Measurements from ENCODE around the gene APIP.
"Not testable (repeated sequence)": the region's sequence is repeated elsewhere in the genome, so short reads cannot be mapped to it uniquely, and the experiment has no call there.

Gene APIP

GRCh38 chr11:34924714-34925113, 8.5 kb upstream of the APIP start:
- no peak for DNase-seq

DNA sequence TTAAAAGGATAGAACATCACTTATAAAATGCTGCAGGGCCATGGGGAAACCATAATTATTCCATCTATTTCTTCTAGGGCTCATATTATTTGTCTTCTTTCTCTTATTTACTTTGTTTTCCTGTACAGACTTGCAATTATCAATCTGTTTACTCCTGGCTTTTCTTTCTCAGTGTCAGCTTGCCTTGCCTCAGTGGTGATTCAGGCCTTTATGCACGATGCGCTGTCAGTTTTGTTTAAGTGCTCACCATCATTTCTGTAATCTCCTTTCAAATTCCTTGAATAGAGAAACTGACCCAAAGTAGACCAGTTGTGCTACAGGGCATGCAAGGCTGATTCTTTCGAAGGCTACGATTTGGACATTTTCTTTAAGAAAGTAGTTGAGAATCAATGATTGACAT, 5.0 kb upstream of the APIP start:
- DNase-seq, result no peak

DNA sequence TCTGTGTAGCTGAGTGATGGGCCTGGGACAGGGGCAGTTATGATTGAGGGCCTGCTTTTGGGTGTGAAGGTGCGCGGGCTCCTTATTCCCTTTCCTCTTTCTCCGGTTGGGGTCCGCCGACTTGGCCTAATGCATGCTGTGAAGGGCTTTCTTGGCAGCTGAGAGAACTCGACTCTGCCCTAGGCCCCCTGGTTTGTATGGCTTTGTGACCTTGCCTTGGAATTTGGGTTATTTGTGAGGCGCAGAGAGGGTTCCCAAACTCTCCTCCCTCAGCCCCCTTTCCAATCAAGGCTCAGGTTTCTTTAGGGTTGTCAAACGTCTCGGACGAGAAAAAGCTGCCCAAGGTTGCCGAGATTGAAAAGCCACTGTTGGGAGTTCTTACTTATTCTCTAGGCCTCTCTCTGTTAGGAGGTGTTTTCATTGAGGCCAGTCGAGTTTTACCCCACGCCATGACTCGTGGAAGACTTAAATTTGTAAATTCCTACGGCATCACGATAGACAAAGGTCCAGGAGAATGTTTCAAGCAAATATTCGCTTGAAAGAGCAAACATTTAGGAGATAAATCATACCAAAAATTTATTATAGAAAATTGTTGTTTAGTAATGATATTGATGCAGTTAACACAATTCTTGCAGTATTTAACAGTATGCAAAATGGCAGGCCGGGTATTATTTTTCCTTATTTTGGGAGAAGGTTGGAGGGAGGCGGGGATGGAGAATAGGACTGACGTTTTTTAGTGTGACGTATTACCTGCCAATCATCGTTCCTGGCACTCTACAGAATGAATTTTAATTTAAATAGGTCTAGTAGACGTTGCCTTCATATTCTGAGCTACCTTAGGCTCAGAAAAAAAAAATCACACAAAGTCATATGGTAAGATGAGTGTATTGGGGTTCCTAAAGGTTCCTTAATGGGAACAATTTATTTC, 928 bp upstream of the APIP start:
- no peak for DNase-seq

- DNase-seq, result peak in 1 of 2 experiments; percentile 57
These were observed 804 bp downstream of the APIP start for GRCh38 chr11:34915136-34916014.

GRCh38 chr11:34913556-34913955, 2.6 kb downstream of the APIP start:
- DNase-seq, result not testable (repeated sequence)

DNA sequence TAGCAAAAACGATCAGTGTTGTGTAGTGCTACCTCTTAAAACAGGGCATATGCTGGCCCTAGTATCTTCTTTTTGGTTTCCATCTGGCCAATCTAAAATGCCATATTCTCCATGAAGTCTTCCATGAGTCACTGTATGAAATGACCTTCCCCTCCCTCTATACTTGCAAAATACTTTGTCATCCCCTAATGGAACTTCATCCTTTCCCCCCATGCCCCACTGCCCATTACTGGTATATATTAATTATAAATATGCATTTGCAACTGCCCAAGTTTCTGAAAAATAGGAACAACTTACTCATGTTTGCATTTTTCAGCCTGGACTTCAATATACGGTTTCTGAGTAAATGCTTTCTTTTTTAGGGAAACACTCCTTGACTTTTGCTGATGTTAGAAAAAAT, 4.5 kb downstream of the APIP start:
- DNase-seq, result no peak

DNA sequence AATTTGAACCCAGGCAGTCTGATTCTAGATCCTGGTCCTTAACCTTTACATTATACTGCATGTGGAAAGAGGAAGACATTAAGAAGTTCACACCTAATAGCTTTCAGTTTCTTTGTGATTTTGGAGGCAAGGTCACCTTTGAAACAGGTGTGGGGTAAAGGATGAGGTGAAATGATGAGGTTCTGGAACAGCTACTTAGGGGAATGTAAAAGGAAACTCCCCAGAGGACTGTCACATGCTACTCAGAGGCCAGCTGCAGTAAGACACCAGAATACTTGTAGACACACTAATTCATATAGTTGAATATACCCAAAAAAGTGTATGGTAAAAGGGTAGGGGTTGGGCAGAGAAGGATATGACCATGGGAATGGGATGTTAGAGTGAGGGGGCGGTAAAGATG, 5.4 kb downstream of the APIP start:
- DNase-seq, result no peak

GRCh38 chr11:34909955-34910354, 6.2 kb downstream of the APIP start:
- DNase-seq, result no peak

DNA sequence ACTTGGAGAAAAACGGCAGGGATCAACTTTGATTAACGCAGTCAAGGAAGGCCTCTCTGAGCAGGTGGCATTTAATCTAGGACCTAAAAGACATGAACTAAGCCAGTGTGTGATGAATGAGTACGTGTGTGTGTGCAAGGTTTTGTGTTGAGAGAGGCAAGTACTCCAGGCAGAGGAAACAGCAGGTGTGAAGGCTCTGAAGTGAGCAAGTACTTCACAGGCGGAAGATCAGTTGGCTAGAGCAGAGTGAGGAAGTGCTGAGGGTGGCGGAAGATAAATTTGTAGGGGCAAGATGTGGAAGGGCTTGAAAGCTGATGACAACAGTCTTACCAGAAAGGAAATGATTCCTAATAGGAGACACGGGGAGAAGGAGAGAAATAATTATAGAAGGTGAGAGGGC, 6.8 kb downstream of the APIP start:
- no peak for DNase-seq

DNA sequence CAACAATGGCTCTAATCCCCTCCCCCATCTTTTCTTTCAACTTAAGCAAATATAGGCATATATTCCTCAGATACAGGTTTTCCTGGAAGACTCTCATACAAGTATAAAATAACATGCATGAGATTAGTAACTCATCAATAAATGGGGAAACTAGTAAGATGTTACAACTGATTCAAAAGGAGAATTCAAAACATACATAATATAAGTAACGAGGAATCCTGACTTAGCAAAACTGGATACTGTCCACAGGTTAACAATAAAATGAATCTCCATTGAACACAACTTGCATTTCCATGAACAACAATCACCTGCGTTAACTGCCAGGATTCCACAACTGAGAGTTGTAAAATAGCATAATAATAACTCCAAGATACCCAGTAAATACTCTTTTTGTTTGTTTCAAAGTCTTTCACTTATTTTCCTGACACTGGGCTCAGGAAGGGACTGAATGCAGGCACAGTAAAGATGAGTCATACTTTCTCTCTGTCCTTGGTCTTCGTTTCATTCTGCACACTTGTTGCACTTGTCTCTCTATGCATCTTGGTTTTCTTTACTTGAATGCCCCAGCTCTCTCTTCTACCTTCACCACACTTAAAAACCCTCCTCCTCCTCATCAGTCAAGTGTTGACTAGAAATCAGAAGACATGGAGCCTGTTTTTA, 8.1 kb downstream of the APIP start:
- no peak for DNase-seq

DNA sequence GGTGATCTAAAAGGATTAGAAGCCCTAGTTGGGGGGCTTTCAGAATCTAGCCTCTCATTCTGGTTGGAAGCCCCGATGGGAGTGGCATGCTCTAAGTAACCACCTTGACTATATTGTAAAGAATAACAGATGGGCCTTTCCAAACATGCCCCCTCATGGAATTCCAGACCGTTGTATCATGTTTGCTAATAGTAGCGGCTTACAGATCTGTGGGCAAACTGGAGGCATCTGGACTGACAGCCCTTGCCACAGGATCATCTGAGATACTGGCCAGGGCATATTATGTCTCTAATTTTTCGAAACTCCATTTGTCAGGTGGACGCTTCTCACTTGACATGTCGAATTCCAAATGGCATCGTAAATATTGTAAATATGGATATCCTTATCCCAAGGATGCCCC, 10.5 kb downstream of the APIP start:
- DNase-seq, result no peak

- no peak for DNase-seq
These were observed 11.7 kb downstream of the APIP start for GRCh38 chr11:34904421-34904955.

DNA sequence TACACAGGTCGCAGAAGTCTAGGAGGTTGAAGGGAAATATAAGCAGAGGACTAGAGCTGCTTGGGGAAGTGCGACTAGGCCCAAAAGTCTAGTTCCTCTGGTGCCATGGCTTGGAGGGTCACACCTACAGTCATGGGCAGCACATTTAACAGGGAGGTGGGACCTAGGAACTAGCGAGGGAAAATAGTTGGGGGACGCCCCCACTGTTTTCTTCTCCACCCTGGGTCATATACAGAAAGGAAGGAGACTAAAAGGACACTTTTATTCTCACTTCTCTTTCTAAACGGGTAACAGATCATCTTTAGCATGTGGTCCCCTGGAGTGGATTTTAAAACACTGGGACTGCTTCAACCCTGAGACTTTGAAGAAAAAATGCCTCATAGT, 16.6 kb downstream of the APIP start:
- DNase-seq, result no peak

DNA sequence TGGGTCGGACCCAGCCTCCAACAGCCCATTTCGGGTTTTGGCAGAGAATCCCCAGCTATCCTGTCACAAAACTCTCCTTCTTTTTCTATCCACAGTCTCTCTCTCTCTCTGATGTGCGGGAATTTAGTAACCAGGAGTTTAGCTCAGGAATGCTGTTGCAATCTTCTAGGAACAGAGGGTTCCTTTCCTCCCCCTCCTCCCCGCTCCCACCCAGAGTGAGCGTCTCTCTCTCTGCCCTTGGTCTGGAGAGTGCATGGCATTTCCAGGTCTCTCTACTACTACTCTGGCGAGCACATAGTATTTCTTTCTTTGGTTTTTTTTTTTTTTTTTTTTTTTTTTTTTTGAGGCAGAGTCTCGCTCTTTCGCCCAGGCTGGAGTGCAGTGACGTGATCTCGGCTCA, 17.7 kb downstream of the APIP start:
- DNase-seq, result no peak

DNA sequence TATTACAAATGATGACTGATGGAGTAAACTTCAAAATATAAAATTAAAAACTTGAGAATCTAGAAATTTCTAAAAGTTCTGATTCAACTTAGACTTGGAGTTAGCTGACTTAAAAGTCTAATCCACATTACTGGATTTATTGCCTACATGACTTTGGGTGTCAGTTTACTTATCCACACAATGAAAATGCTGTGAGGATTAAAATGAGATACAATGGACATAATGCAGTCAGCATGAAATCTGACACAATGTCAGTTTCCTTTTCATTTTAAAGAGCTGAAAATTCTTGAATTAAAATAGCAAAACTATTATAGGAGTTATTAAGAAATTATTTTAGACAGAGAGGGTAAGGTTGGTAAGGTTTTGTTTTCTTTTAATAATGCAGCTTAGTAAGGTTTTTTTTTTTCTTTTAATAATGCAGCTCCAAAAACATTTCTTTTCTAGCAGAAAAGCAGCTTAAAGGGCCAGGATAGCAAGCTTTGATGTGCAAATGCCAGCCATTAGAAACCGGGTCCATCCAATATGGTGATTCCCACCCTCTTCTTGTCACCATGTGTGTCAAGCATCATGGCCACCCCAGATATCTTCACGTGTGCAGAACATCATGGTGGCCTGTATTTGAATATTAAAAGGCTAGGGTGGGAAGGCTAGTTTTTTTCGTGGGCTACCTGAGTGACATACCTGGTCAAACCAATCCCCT, 18.9 kb downstream of the APIP start:
- no peak for DNase-seq

GRCh38 chr11:34896191-34896590, 20.0 kb downstream of the APIP start:
- DNase-seq, result not testable (repeated sequence)

GRCh38 chr11:34893416-34893815, 22.8 kb downstream of the APIP start:
- peak in 1 of 2 experiments; percentile 38 for DNase-seq

DNA sequence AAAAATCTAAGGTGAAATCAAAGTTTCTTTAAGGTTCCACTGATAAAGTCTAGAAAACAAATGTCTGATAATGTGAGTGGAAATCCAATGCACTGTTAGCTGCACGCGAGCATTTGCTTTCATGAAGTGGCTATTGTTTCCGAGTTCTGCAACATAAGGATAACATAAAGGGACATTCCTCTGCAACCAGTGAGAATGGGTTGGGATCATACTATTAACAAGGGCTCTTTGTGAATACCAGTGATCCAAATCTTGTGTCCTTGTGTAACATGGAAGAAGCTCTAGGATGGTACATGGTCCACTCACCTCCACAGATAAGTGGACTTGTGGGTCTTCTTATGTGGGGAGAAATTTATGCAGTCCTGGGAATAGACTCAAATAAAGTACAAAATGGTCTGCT, 24.6 kb downstream of the APIP start:
- DNase-seq, result no peak

- peak in 1 of 2 experiments; percentile 35 for DNase-seq
These were observed 25.4 kb downstream of the APIP start for GRCh38 chr11:34890812-34891211.

DNA sequence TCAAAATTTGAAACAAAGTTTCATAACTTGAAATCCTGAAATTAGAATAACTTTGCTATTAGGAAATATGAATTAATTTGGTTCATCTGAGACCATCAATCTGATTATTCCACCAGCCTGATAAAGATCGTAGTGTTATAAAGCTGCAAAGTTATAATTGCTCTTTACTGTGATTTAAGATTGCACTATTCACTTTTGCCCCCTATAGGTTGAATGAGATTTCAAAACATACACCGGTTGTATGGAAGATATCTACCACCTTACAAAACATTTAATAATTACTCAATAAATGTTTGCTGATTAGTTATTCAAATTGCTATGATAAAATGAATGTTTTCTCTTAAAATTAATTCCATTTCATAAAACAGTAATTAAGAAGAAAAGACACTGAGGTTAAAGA, 26.1 kb downstream of the APIP start:
- DNase-seq, result no peak

GRCh38 chr11:34887260-34887659, 28.9 kb downstream of the APIP start:
- DNase-seq, result no peak

- no peak for DNase-seq
These were observed 29.6 kb downstream of the APIP start for GRCh38 chr11:34886609-34887008.
